Measurements from ENCODE around the gene OR8G1.

OR8G1 gene, protein sequence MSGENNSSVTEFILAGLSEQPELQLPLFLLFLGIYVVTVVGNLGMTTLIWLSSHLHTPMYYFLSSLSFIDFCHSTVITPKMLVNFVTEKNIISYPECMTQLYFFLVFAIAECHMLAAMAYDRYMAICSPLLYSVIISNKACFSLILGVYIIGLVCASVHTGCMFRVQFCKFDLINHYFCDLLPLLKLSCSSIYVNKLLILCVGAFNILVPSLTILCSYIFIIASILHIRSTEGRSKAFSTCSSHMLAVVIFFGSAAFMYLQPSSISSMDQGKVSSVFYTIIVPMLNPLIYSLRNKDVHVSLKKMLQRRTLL

GRCh38 chr11:124240621-124241397 is at the start of gene OR8G1:
Gene OR8G1, plus strand, starts transcription at chr11:124241095. Its CDS starts 8,581 bp downstream, at chr11:124249676.
- H3K27me3 ChIP-seq (ENCODE audit: control insufficient read depth, insufficient read depth, low read length) = no peaks in the 10 kb centered on the region
- H3K4me1 ChIP-seq (ENCODE audit: control insufficient read depth, low read depth, low read length) = no peaks in the 10 kb centered on the region
- no peak within 1 kb of the TSS for H3K4me3 ChIP-seq (ENCODE audit: low read length)
- no peak within 1 kb of the TSS for H3K9ac ChIP-seq (ENCODE audit: low read length)
- no peak within 1 kb of the TSS for H3K27ac ChIP-seq (ENCODE audit: low read length)
- no peaks in the 10 kb centered on the region for H3K36me3 ChIP-seq (ENCODE audit: control insufficient read depth, low read depth, low read length)
- no peaks in the 10 kb centered on the region for H3K9me3 ChIP-seq (ENCODE audit: control insufficient read depth, low read depth, low read length)

GRCh38 chr11:124193221-124194010 is 47.5 kb upstream of the OR8G1 start:
- no peak overlapping the region for H3K27ac ChIP-seq (ENCODE audit: low read length)
- H3K9me3 ChIP-seq (ENCODE audit: control insufficient read depth, low read depth, low read length) = no peaks in the 10 kb centered on the region
- H3K27me3 ChIP-seq (ENCODE audit: control insufficient read depth, insufficient read depth, low read length) = peaks cover 37% of the 10 kb centered on the region
- no peak overlapping the region for H3K4me3 ChIP-seq (ENCODE audit: low read length)
- peaks cover 13% of the 10 kb centered on the region for H3K4me1 ChIP-seq (ENCODE audit: control insufficient read depth, low read depth, low read length)
- H3K9ac ChIP-seq (ENCODE audit: low read length) = no peak overlapping the region
- no peaks in the 10 kb centered on the region for H3K36me3 ChIP-seq (ENCODE audit: control insufficient read depth, low read depth, low read length)

DNA sequence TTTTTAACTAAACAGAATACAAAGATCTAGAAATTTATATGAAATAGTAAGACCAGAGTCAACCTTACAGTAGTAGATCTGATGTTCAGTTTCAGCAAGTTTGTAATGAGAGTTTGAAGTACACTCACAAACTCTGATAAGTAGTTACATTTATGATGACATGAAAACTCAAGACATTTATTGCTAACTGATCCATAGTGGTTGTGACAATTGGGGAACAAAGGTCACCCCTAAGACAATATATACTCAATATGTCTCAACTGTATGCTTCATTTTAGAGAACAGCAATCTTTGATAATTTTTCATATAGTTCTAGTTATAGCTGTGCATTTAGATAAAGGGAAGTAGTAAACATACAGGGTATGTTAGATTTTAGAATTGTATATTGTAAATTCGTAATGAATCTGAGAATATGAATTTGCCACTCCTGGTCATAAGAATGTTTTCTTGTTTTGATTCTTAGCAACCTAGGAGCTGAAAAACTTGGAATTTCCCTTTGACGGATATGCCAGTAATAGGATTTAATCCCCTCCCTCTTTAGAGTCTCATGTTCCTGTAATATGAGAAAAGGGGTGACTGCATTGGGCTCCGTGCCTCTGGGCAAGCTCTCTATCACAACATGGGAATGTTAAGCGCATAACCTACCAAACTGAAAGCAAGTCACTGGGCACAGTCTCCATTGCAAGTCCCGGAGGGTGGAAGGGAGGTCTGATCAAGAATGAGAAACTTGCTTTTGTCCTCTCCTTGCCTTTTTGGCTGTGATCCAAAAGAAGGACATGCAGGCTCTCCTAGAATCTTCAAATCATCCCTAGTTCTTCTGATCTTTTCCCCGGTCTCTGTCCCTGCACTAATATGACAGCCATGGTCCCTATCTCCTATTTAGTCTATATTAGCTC is 46.4 kb upstream of the OR8G1 start:
- Histone ChIP-seq H3K27me3 (ENCODE audit: control insufficient read depth, insufficient read depth, low read length) (peaks cover 26% of the 10 kb centered on the region), H3K4me1 (ENCODE audit: control insufficient read depth, low read depth, low read length) (peaks cover 13% of the 10 kb centered on the region), H3K4me3 (ENCODE audit: low read length) (no peak overlapping the region), H3K9ac (ENCODE audit: low read length) (no peak overlapping the region), H3K27ac (ENCODE audit: low read length) (no peak overlapping the region), H3K9me3 (ENCODE audit: control insufficient read depth, low read depth, low read length) (no peaks in the 10 kb centered on the region), H3K36me3 (ENCODE audit: control insufficient read depth, low read depth, low read length) (no peaks in the 10 kb centered on the region)

DNA sequence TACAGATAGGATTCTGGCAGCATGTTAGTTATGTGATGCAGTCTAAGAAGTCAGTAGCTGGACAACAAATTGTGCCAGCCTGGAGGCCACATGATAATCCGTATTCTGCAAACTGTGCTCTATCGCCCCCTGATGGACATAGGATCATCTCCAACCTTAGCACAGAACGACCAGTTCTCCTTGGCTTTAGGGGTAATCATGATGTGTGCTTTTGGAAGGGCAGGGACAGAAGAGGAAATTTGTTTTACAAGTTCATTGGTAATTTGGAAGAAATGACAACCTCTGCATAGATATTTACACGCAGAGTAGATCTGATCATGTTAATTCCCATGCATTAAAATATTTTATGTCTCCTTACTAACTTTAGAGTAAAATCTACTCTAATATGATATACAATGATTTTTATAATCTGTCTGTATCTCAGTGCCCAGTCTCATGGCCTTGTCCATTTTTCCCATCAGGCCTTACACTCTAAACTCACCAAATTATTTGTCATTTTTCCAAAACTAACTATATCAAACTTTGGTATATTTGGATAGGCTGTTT is 45.6 kb upstream of the OR8G1 start:
- H3K27me3 ChIP-seq (ENCODE audit: control insufficient read depth, insufficient read depth, low read length) = peaks cover 19% of the 10 kb centered on the region
- H3K4me3 ChIP-seq (ENCODE audit: low read length) = no peak overlapping the region
- H3K4me1 ChIP-seq (ENCODE audit: control insufficient read depth, low read depth, low read length) = peaks cover 9% of the 10 kb centered on the region
- H3K27ac ChIP-seq (ENCODE audit: low read length) = no peak overlapping the region
- no peaks in the 10 kb centered on the region for H3K9me3 ChIP-seq (ENCODE audit: control insufficient read depth, low read depth, low read length)
- no peaks in the 10 kb centered on the region for H3K36me3 ChIP-seq (ENCODE audit: control insufficient read depth, low read depth, low read length)
- no peak overlapping the region for H3K9ac ChIP-seq (ENCODE audit: low read length)

- Histone ChIP-seq H3K4me1 (ENCODE audit: control insufficient read depth, low read depth, low read length) (peaks cover 9% of the 10 kb centered on the region), H3K36me3 (ENCODE audit: control insufficient read depth, low read depth, low read length) (no peaks in the 10 kb centered on the region), H3K9ac (ENCODE audit: low read length) (no peak overlapping the region), H3K9me3 (ENCODE audit: control insufficient read depth, low read depth, low read length) (no peaks in the 10 kb centered on the region), H3K4me3 (ENCODE audit: low read length) (no peak overlapping the region), H3K27ac (ENCODE audit: low read length) (no peak overlapping the region), H3K27me3 (ENCODE audit: control insufficient read depth, insufficient read depth, low read length) (no peaks in the 10 kb centered on the region)
Observed at GRCh38 chr11:124197999-124198398, 42.9 kb upstream of the OR8G1 start.

- Histone ChIP-seq H3K4me1 (ENCODE audit: control insufficient read depth, low read depth, low read length) (peaks cover 3% of the 10 kb centered on the region), H3K27ac (ENCODE audit: low read length) (no peak overlapping the region), H3K9me3 (ENCODE audit: control insufficient read depth, low read depth, low read length) (no peaks in the 10 kb centered on the region), H3K9ac (ENCODE audit: low read length) (no peak overlapping the region), H3K4me3 (ENCODE audit: low read length) (no peak overlapping the region), H3K27me3 (ENCODE audit: control insufficient read depth, insufficient read depth, low read length) (no peaks in the 10 kb centered on the region), H3K36me3 (ENCODE audit: control insufficient read depth, low read depth, low read length) (no peaks in the 10 kb centered on the region)
Observed at GRCh38 chr11:124198897-124199296, 42.0 kb upstream of the OR8G1 start.

GRCh38 chr11:124199702-124200101 is 41.2 kb upstream of the OR8G1 start:
- Histone ChIP-seq H3K27me3 (ENCODE audit: control insufficient read depth, insufficient read depth, low read length) (no peaks in the 10 kb centered on the region), H3K36me3 (ENCODE audit: control insufficient read depth, low read depth, low read length) (no peaks in the 10 kb centered on the region), H3K9ac (ENCODE audit: low read length) (no peak overlapping the region), H3K4me3 (ENCODE audit: low read length) (no peak overlapping the region), H3K9me3 (ENCODE audit: control insufficient read depth, low read depth, low read length) (no peaks in the 10 kb centered on the region), H3K4me1 (ENCODE audit: control insufficient read depth, low read depth, low read length) (peaks cover 3% of the 10 kb centered on the region), H3K27ac (ENCODE audit: low read length) (no peak overlapping the region)

DNA sequence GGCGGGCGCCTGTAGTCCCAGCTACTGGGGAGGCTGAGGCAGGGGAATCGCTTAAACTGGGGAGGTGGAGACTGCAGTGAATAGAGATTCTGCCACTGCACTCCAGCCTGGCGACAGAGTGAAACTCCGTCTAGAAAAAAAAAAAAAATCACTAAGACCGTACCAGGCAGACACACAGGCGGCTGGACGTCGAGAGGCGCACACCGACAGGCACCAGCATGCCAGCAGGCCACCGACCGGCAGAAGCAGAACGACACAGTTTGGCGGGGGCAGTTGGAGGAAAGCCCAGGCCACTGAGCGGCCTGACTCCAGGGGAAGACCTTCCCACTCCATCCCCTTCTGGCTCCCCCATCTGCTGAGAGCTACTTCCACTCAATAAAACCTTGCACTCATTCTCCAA is 40.2 kb upstream of the OR8G1 start:
- no peaks in the 10 kb centered on the region for H3K27me3 ChIP-seq (ENCODE audit: control insufficient read depth, insufficient read depth, low read length)
- H3K9me3 ChIP-seq (ENCODE audit: control insufficient read depth, low read depth, low read length) = no peaks in the 10 kb centered on the region
- no peak overlapping the region for H3K4me3 ChIP-seq (ENCODE audit: low read length)
- H3K4me1 ChIP-seq (ENCODE audit: control insufficient read depth, low read depth, low read length) = no peaks in the 10 kb centered on the region
- H3K9ac ChIP-seq (ENCODE audit: low read length) = no peak overlapping the region
- no peak overlapping the region for H3K27ac ChIP-seq (ENCODE audit: low read length)
- H3K36me3 ChIP-seq (ENCODE audit: control insufficient read depth, low read depth, low read length) = no peaks in the 10 kb centered on the region

DNA sequence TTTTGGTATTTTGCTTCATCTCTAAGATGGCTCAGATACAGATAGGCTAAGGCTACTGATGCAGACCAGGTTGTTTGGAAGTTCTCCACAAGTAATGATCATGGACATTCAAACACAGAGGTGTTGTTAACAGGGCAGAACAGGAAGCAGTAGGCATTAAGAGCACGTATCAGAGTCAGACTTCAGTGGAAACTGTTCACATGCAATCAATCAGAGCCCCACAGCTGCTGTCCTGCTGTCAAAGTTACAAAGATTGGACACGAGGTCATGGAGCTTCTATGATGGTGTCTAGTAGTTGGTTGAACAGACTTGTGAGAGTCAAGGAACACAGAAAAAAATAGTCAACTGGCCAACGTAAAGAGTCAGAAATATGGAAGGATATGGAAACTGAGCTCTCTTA is 37.9 kb upstream of the OR8G1 start:
- Histone ChIP-seq H3K27ac (ENCODE audit: low read length) (no peak overlapping the region), H3K4me1 (ENCODE audit: control insufficient read depth, low read depth, low read length) (no peaks in the 10 kb centered on the region), H3K4me3 (ENCODE audit: low read length) (no peak overlapping the region), H3K9ac (ENCODE audit: low read length) (no peak overlapping the region), H3K9me3 (ENCODE audit: control insufficient read depth, low read depth, low read length) (no peaks in the 10 kb centered on the region), H3K27me3 (ENCODE audit: control insufficient read depth, insufficient read depth, low read length) (no peaks in the 10 kb centered on the region), H3K36me3 (ENCODE audit: control insufficient read depth, low read depth, low read length) (no peaks in the 10 kb centered on the region)

- Histone ChIP-seq H3K4me1 (ENCODE audit: control insufficient read depth, low read depth, low read length) (no peaks in the 10 kb centered on the region), H3K9ac (ENCODE audit: low read length) (no peak overlapping the region), H3K4me3 (ENCODE audit: low read length) (no peak overlapping the region), H3K36me3 (ENCODE audit: control insufficient read depth, low read depth, low read length) (no peaks in the 10 kb centered on the region), H3K9me3 (ENCODE audit: control insufficient read depth, low read depth, low read length) (no peaks in the 10 kb centered on the region), H3K27me3 (ENCODE audit: control insufficient read depth, insufficient read depth, low read length) (no peaks in the 10 kb centered on the region), H3K27ac (ENCODE audit: low read length) (no peak overlapping the region)
Observed at GRCh38 chr11:124204008-124204407, 36.9 kb upstream of the OR8G1 start.
